Pancreas (tissue), 10 donors: ENCODE results near the gene LANCL1. TPM values are rescaled to one million over a fixed set of nuclear protein-coding genes. Genes with fewer than 3 reads are reported as not detected.

ENCODE experiments used
- ATAC-seq, 4 donors: fragments of 200-7000 bp; cut with Tn5 transposase; one replicate each; pipeline versions ENCODE4 v1.8.0 to v1.9.1; 2020; ENCODE audit warnings: mild to moderate bottlenecking in 4 of 4, moderate library complexity in 4 of 4
- DNase-seq, 6 donors: peaks; one replicate each; pipeline ENCODE4 v3.0.0-alpha.2; 2020
- FAIRE-seq: peaks from 2 replicates; lab custom pipeline; 2012; peaks lifted over from hg19 to GRCh38; lab: Jason Lieb, UNC
- H3K27ac ChIP-seq, 4 donors: fragments of 200-600 bp; sonication (generic); 1 replicate in 3 of 4; 2 replicates in 1 of 4; pipeline versions ENCODE4 v1.5.0 to v1.8.0; 2020
- H3K27me3 ChIP-seq, 4 donors: fragments of 200-600 bp; one replicate each; pipeline ENCODE4 v1.8.0; 2021
- H3K36me3 ChIP-seq, 3 donors: fragments of 200-600 bp; sonication (generic) in 1 of 3; one replicate each; pipeline versions ENCODE4 v1.5.0 to v1.8.0; 2020 to 2021
- H3K4me1 ChIP-seq, 3 donors: fragments of 200-600 bp; one replicate each; pipeline ENCODE4 v1.8.0; 2021
- H3K4me3 ChIP-seq, 4 donors: fragments of 200-600 bp; sonication (generic) in 2 of 4; one replicate each; pipeline versions ENCODE4 v1.5.0 to v1.8.0; 2020 to 2021
- H3K9me3 ChIP-seq, 4 donors: fragments of 200-600 bp; one replicate each; pipeline ENCODE4 v1.8.0; 2021
- CTCF ChIP-seq, 4 donors: fragments of 200-600 bp; sonication (generic) in 3 of 4; IDR thresholded peaks; one replicate each; pipeline versions ENCODE4 v1.5.0 to v1.8.0; 2021; ENCODE audit warnings: antibody characterized with exemption in 4 of 4
- WGBS, 2 donors: extraction: QIAGEN DNeasy Blood & Tissue Kit; methylation state at CpG; one replicate each; pipeline ENCODE4 v1.1.7; 2013; 5-methylcytosine and 5-hydroxymethylcytosine counted together
- intact Hi-C, 3 donors: fragments of 100-400 bp; cut with DNase I; formaldehyde crosslinking; loops; one replicate each; pipeline versions ENCODE4 v1.11.1 to v1.14.2; 2022
- polyA plus RNA-seq, 2 donors: library from polyadenylated mRNA; stranded (reverse); fragments of 200-250 nt; gene quantifications; one replicate each; pipeline ENCODE4 v1.2.3, GENCODE V29; 2013
- total RNA-seq, 6 donors: library from RNA; stranded (reverse); fragmentation: NEBNext Ultra II Directional in 4 of 6; extraction: Animal tissue kit (Norgen Biotek cat#: 25700) in 4 of 6; gene quantifications; one replicate each; pipeline versions ENCODE4 v1.2.1 to v1.2.4, GENCODE V29; 2021 to 2023
- donor health status: healthy with polysubstance abuse.
- donor health status: DM: no; HTN: no; CAD: no; lungs with moderate emphysema.
- donor health status: DM: no; HTN: no; CAD: no.
- donor health status: control.
- donor health status: control.
- donor health status: Bipolar disorder and iron deficiency.
- donor health status: DM: yes; HTN: yes; CAD: no.
- donor health status: DM: no; HTN: no; CAD: no.
- donor health status: DM: no; HTN: no; CAD: no.
- donor health status: DM: yes; HTN: yes; CAD: no.

LANCL1 gene
- total and polyA plus RNA-seq, 8 donors = 6.0 to 25.0 (median 18.2) TPM

DNA sequence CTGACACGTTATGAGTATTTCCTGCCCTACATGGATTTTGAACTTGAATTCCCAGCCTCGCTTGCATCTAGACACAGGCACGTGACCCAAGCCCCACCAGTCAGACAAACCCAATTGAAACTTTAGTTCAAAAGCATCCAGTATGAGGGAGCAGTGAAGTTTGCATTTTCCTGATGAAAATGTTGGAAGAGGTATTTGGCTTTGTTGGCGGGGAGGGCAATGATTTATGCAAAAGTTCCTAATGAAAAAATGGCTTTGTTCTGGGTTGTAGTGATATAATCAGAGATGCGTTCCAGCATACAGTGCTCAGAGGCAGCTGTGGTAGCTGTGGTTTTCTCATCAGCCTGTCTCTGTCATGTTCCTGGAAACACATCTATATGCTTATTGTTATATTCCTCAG is 43.0 kb upstream of the LANCL1 start:
- Histone ChIP-seq H3K27me3 (no peaks in the 10 kb centered on the region), H3K4me1 (no peaks in the 10 kb centered on the region), H3K27ac (no peak overlapping the region), H3K36me3 (no peaks in the 10 kb centered on the region), H3K4me3 (no peak overlapping the region), H3K9me3 (no peaks in the 10 kb centered on the region)
- ATAC-seq (no peak), DNase-seq (no peak), FAIRE-seq (no peak)
- intact Hi-C loops = no loop called here
- TF ChIP-seq CTCF (IDR thresholded peaks at IDR 0.05) = no peak
- 78 to 79% methylated on average over 5 of the region's 5 CpGs for whole genome bisulfite sequencing, 2 donors

- Histone ChIP-seq H3K4me3 (no peak overlapping the region), H3K36me3 (no peaks in the 10 kb centered on the region), H3K9me3 (no peaks in the 10 kb centered on the region), H3K27ac (no peak overlapping the region), H3K27me3 (no peaks in the 10 kb centered on the region), H3K4me1 (no peaks in the 10 kb centered on the region)
- TF ChIP-seq CTCF (IDR thresholded peaks at IDR 0.05) = no peak
- intact Hi-C loops = no loop called here
- DNase-seq = no peak
- ATAC-seq = no peak
- FAIRE-seq = no peak
- WGBS, 2 donors = 35 to 43% methylated on average over 4 of the region's 4 CpGs
These were observed 40.7 kb upstream of the LANCL1 start for GRCh38 chr2:210517264-210517663.

GRCh38 chr2:210515911-210516310 is 39.4 kb upstream of the LANCL1 start:
- no peak for FAIRE-seq
- H3K9me3 ChIP-seq = no peaks in the 10 kb centered on the region
- intact Hi-C loops = no loop called here
- no peaks in the 10 kb centered on the region for H3K27me3 ChIP-seq
- no peaks in the 10 kb centered on the region for H3K36me3 ChIP-seq
- H3K27ac ChIP-seq = no peak overlapping the region
- no peak for TF ChIP-seq CTCF (IDR thresholded peaks at IDR 0.05)
- H3K4me1 ChIP-seq = no peaks in the 10 kb centered on the region
- no peak overlapping the region for H3K4me3 ChIP-seq
- no peak for ATAC-seq
- 46 to 83% methylated on average over 2 of the region's 2 CpGs for WGBS, 2 donors
- no peak for DNase-seq

DNA sequence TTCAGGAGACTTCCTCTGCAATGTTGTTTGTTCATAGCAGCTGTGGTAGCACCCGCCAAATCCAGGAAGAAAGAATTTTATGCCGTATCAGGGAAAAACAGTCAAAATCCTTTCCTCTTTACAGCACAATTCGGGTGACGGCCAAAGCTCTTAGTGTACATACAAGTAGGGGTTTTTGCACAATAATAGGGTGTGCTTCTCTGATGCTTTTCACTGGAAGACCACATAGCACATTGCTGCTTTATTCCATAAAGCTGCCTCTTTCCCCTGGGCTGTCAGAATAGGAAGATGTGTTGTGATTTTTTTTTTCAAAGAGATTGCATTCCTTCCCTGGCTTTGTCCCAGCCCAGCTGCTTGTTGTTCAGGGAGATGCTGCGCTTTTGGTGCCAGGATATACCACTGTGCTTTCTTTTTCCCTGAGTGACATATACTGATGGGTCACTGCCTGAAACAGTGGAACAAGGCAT is 27.2 kb upstream of the LANCL1 start:
- FAIRE-seq (no peak), DNase-seq (no peak), ATAC-seq (peak; percentile 56 to 68 (median 63))
- Histone ChIP-seq H3K4me3 (peak overlapping the region in 2 of 4 donors; percentile 30 to 41), H3K36me3 (no peaks in the 10 kb centered on the region), H3K4me1 (no peaks in the 10 kb centered on the region), H3K27me3 (no peaks in the 10 kb centered on the region), H3K27ac (no peak overlapping the region), H3K9me3 (no peaks in the 10 kb centered on the region)
- no peak for TF ChIP-seq CTCF (IDR thresholded peaks at IDR 0.05)
- 6 to 9% methylated on average over 5 of the region's 5 CpGs for WGBS, 2 donors
- intact Hi-C loops = no loop called here

DNA sequence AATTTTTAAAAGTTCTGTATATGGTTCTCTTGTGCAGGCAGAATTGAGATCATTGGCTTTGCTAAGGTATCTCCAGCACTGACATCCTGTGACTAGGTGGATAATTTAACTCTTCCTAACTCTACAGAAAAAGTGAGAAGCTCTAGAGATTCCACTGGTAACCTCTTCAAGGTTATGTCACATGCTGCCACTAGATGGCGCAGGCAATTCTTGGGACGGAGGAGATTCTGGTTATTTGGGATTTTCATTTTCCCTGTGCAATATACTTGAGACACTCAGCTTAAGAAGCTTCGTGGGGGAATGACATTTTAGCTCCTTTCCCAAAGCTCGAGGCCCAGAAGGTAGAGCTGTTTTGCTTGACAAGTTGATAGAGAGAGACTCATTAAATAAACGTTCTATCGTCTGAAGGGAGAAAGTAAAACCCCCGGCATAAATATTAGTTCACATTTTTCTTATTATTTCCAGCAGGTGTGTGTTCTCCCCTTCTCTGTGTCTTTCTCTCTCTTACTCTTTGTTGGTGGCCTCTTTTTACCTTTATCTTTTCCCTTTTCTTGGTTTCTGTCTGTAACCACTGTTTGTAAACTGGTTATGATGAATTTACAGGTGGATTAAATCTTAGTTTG is 26.6 kb upstream of the LANCL1 start:
- no peaks in the 10 kb centered on the region for H3K27me3 ChIP-seq
- no peaks in the 10 kb centered on the region for H3K4me1 ChIP-seq
- ATAC-seq (peak; percentile 90 to 99 (median 97)), FAIRE-seq (peak; percentile 57), DNase-seq (peak in 5 of 6 donors; percentile 21 to 70 (median 53))
- no peaks in the 10 kb centered on the region for H3K9me3 ChIP-seq
- peak overlapping the region in 1 of 4 donors; percentile 4 for H3K27ac ChIP-seq
- TF ChIP-seq CTCF (IDR thresholded peaks at IDR 0.05) = peak; percentile 79 to 92 (median 86)
- no peaks in the 10 kb centered on the region for H3K36me3 ChIP-seq
- WGBS, 2 donors = 3 to 6% methylated on average over 7 of the region's 7 CpGs
- peak overlapping the region in 2 of 4 donors; percentile 30 to 41 for H3K4me3 ChIP-seq
- intact Hi-C loops = no loop called here
